Fibroblast of villous mesenchyme (primary cell): Measurements from ENCODE around the gene VAMP3. TPM values are rescaled to one million over a fixed set of nuclear protein-coding genes. Genes with fewer than 3 reads are reported as not detected.
"Not testable (repeated sequence)": the region's sequence is repeated elsewhere in the genome, so short reads cannot be mapped to it uniquely, and the experiment has no call there.

Experiments
- DNase-seq: peaks from one replicate; pipeline ENCODE4 v3.0.0-alpha.2; 2010; ENCODE audit warnings: low read depth
- H3K4me3 ChIP-seq: 2 replicates; pipeline ENCODE4 v1.5.1; 2011; ENCODE audit warnings: low read depth, mild to moderate bottlenecking, low read length
- total RNA-seq: library from RNA; depleted of rRNA; stranded (reverse); fragments of >200 nt; gene quantifications from 2 replicates; pipeline ENCODE4 v1.2.3, GENCODE V29; 2012
- TF ChIP-seq, protein P1 (sequence below): IDR thresholded peaks from 2 replicates; pipeline ENCODE4 v1.5.1; 2012; ENCODE audit warnings: low read depth, mild to moderate bottlenecking, low read length; ENCODE audit not compliant: insufficient read depth

VAMP3 gene
- total RNA-seq, 1 donor: 138 TPM

DNA sequence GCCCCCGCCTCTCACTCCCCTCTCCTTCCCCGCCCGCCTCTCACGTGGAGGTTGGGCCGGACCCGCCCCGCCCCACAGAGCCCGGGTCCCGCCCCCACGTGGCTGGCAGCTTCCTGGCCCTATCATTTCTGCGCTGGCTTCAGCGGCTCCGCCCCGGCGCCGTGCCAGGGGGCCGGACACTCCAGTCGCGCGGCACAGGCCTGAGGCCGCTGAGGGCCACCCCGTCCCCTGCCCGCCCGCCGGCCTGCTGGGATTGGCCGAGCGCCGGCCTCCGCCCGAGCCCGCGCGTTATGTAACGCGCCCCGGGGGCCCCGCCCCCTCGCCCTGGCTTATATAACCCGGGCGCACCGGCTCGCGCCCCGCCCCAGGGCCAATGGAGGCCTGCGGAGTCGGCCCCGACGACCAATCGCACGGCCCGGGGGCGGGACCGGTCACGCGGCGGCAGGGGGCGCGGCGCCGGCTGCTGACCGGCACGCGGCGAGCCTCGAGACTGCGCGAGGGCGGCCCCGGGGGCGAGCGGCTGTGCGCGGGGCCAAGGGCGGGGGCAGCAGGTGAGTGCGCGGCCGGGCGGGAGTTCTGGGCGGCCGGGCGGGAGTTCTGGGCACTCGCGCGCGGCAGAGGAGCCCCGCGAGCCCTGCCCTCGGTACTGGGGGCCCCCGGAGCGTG lies 12.9 kb downstream of the VAMP3 start, which contains the start of gene PER3:
Gene PER3, plus strand, starts transcription at position 466 of the 666 bp plus-strand sequence. CDS start 587 bp downstream, outside the sequence.
- TF ChIP-seq, protein P1, sequence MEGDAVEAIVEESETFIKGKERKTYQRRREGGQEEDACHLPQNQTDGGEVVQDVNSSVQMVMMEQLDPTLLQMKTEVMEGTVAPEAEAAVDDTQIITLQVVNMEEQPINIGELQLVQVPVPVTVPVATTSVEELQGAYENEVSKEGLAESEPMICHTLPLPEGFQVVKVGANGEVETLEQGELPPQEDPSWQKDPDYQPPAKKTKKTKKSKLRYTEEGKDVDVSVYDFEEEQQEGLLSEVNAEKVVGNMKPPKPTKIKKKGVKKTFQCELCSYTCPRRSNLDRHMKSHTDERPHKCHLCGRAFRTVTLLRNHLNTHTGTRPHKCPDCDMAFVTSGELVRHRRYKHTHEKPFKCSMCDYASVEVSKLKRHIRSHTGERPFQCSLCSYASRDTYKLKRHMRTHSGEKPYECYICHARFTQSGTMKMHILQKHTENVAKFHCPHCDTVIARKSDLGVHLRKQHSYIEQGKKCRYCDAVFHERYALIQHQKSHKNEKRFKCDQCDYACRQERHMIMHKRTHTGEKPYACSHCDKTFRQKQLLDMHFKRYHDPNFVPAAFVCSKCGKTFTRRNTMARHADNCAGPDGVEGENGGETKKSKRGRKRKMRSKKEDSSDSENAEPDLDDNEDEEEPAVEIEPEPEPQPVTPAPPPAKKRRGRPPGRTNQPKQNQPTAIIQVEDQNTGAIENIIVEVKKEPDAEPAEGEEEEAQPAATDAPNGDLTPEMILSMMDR: no peak
- DNase-seq: peak; percentile 98
- H3K4me3 ChIP-seq: peak within 1 kb of the TSS; percentile 60

DNA sequence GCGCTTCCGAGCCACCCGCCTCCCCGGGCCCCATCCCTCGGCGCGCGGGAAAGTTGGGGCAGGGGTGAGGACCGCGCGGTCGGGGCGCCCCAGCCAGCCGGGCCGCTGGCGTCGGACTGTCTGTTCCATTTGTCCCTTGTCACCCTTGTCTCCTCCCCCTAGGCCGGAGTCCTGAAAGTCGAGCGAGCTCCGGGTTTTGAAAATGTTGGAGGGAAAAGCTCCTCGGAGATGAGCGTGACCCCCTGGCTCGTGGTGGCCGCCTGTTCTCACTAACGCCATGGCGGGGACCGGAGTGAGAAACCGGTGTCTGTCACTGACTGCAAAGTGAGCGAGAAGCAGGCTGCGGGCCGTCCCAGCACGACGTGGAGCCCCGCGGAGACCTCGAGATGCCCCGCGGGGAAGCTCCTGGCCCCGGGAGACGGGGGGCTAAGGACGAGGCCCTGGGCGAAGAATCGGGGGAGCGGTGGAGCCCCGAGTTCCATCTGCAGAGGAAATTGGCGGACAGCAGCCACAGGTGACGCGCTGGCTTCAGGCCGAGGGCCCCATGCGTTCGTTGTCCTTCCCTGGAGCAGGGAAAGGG lies 13.5 kb downstream of the VAMP3 start:
- no peak for DNase-seq
- TF ChIP-seq, protein P1: no peak
- peak overlapping the region; percentile 11 for H3K4me3 ChIP-seq

DNA sequence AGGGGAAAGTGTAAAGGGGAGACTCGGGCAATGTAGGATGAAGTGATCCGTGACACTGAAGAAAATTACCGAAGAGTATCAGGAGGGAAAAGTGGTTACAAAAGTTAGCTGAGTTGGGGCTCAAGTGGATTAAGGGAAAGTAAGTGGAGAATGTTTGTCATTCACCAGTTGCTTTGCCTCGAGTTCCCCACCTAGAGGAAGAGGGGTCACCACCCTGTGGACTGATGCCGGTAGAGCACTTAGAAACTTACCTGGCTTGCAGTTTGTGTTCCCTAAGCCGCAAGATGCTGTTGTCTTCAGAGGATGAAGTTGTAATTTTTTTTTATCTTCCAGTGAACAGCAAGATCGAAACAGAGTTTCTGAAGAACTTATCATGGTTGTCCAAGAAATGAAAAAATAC lies 14.0 kb downstream of the VAMP3 start:
- no peak for DNase-seq
- TF ChIP-seq, protein P1: no peak
- no peak overlapping the region for H3K4me3 ChIP-seq

DNA sequence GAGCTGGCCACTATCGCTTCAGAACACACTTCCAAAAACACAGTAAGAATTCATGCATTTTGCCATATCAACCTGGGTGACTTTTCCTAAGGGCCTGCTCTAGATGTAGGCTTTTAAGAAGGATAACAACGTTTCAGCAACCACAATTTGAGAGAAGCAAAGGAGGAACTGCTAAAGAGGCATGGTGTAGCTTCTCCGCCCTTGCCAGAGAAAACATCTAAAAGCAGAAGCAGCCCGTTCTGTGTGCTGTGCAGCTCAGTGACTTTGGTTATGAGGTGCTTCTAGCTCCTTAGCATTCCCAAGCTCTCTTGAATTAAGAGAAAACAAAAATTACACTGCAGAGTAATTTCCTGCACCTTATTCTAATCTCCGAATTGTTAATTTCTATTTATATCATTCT lies 15.7 kb downstream of the VAMP3 start:
- TF ChIP-seq, protein P1: no peak
- DNase-seq: no peak
- no peak overlapping the region for H3K4me3 ChIP-seq

DNA sequence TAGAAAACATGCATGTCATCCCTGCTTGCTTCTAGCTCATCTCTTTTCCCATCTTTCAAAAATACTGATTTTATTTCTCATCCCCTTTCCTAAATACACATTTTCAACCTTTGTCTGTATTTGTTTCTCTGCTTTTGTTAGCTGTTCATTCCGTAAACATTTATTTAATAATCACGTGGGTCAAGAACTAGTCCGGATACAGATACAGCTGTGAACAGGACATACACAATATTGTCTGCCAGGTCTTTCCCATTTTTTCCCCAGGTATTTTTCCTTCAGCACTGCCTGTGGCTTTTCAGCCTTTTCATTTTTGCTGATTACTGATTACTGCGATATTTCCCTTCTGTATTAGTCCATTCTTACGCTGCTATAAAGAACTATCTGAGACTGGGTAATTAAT lies 18.7 kb downstream of the VAMP3 start:
- no peak overlapping the region for H3K4me3 ChIP-seq
- no peak for DNase-seq
- TF ChIP-seq, protein P1: no peak

DNA sequence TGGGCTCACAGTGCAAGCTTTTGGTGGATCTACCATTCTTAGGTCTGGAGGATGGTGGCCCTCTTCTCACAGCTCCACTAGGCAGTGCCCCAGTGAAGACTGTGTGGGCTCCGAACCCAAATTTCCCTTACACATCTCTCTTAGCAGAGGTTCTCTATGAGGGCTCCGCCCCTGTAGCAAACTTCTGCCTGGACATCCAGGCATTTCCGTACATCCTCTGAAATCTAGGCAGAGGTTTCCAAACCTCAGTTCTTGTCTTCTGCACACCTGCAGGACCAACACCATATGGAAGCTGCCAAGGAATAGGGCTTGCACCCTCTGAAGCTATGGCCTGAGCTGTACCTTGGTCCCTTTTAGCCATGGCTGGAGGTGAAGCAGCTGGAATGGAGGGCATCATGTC lies 19.9 kb downstream of the VAMP3 start:
- not testable (repeated sequence) for H3K4me3 ChIP-seq, DNase-seq

DNA sequence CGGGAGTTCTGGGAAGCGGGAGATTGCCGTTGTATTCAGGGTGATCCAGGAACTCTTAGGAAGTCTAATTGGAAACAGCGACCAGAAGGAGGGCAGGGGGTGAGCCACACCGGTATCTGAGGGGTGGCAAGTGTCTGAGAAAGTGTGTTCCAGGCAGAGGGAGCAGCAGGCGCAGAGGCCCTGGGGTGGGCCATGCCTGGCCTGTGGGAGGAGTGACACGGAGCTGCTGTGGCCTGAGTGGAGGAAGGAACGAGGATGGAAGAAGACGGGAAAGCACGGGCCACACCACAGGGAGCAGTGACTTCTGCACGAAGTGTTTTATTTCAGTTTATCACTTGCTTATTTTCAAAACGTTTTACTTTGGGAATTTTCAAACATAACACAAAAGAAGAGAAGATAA lies 24.3 kb downstream of the VAMP3 start:
- TF ChIP-seq, protein P1: no peak
- no peak overlapping the region for H3K4me3 ChIP-seq

More for the DNA sequence above, 24.3 kb downstream of the VAMP3 start:
- DNase-seq: no peak
